GM12801 (cell line): ENCODE measurements around the gene BPIFB2.

Experiments used
- TF ChIP-seq, protein P1 (sequence below): IDR thresholded peaks from one replicate; pipeline ENCODE4 v1.5.1; 2011; ENCODE audit warnings: control low read depth; ENCODE audit not compliant: insufficient read length; ENCODE audit errors: extremely low read depth

The BPIFB2 gene

DNA sequence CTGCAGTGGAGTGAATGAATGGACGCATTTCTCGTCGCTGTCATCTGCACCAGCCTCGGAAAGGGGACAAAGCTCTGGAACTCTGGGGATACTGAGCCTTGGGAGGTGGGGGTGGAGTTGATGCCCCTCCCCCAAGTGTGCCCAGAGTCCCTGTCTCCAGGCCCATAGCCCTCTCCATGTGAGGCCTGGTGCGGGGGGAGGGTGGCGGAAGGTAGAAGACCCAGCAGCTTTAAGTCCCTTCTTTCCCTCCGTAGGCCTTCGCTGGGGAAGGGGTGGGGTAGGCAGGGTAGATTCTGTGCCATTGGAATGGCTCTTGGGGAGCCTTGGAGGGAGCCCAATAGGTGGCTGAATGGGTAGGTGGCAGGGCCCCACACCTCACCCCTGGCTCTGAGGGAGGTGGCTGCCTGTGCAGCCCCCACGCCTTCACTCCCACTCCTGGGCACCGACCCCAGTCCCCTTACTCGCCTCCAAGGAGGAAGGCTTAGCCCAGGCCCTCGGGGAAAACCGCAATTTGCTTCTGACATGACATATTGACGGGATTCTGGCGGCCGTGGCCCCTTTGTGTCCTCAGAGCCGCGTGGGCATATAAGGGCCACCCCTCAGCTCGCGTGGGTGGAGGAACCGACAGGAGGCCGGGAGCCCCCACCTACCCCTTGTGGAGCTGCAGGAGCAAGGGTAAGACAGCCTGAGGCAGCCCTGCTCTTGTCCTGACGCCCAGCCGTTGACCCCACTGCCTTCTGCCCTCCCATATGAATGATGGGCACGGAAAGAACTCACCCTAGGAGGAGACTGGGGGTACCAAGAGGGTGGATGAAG is 46.0 kb downstream of the BPIFB2 start, which contains the start of gene BPIFB3:
Gene BPIFB3 (plus strand): TSS at position 613 of the 816 bp plus-strand sequence. CDS start 1,533 bp downstream, outside the sequence.
- TF ChIP-seq, protein P1, sequence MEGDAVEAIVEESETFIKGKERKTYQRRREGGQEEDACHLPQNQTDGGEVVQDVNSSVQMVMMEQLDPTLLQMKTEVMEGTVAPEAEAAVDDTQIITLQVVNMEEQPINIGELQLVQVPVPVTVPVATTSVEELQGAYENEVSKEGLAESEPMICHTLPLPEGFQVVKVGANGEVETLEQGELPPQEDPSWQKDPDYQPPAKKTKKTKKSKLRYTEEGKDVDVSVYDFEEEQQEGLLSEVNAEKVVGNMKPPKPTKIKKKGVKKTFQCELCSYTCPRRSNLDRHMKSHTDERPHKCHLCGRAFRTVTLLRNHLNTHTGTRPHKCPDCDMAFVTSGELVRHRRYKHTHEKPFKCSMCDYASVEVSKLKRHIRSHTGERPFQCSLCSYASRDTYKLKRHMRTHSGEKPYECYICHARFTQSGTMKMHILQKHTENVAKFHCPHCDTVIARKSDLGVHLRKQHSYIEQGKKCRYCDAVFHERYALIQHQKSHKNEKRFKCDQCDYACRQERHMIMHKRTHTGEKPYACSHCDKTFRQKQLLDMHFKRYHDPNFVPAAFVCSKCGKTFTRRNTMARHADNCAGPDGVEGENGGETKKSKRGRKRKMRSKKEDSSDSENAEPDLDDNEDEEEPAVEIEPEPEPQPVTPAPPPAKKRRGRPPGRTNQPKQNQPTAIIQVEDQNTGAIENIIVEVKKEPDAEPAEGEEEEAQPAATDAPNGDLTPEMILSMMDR, result no peak

DNA sequence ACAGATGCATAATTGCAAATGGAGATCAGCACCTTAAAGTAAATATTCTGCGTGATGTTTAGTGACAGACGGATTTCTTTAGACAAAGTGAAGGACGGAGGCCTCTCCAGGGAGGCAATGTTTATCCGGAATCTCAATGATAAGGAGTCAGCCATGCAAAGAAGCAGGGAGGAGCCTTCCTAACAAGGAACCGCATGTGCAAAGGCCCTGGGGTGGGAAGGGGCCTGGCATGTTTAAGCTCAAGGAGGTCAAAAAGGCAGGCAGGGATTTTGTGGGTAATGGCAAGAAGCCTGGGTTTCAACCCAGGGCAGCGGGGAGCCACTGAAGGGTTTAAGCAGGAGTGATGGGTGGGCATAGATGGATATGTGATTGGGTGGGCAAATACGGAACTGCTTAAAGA is 46.9 kb downstream of the BPIFB2 start:
- TF ChIP-seq, protein P1, result no peak

DNA sequence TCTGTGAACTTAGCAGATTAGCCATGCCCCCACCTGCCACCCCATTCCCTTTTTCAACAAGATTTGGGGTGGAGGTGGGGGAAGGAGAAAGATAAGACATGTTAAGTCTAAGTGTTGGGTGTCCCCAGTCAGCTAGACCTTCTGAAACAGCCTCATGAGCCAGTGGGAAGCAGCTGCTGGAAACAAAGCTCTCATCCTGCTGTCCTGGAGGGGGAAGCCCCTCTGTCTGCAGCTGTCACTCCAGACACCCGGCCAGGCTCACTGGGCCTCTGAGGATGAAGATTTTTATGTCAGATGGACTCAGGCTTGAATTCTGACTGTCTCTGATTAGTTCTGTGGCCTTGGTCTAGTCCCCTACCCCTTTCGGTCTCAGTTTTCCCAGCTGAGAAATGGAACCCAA is 47.3 kb downstream of the BPIFB2 start:
- TF ChIP-seq, protein P1, result no peak

DNA sequence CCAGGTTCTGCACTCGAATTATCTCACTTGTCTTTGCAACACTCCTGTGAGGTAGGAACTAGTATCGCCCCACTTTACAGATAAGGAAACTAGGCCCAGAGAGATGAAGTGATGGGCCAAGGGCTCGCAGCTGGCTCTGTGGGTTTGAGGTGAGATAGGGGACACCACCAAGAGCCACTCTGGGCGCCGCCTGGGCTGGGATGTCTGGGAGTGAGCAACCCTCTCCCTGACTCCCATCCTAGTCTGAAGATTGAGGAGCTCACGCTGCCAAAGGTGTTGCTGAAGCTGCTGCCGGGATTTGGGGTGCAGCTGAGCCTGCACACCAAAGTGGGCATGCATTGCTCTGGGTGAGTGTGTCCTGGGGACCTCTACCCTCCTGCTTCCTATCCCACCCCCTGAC is 51.6 kb downstream of the BPIFB2 start:
- TF ChIP-seq, protein P1, result no peak

GRCh38 chr20:33059741-33060390 is 52.4 kb downstream of the BPIFB2 start:
- TF ChIP-seq, protein P1, result no peak

- TF ChIP-seq, protein P1, result no peak
Measured at GRCh38 chr20:33061658-33062028, 54.1 kb downstream of the BPIFB2 start.

- TF ChIP-seq, protein P1, result no peak
Measured at GRCh38 chr20:33062105-33062824, 54.8 kb downstream of the BPIFB2 start.
